DOHH2 (cell line): ENCODE measurements around the gene TRPM5.

Experiments used
- EZH2phosphoT487 ChIP-seq: fragments of 200-600 bp; sonication (generic); IDR thresholded peaks from 2 replicates; pipeline ENCODE4 v1.6.1; 2017; ENCODE audit warnings: borderline replicate concordance, mild to moderate bottlenecking, antibody characterized with exemption, low read length, moderate library complexity, mixed read lengths
- TF ChIP-seq, protein P1 (sequence below): fragments of 200-600 bp; sonication (generic); IDR thresholded peaks from one replicate; pipeline ENCODE4 v1.5.1; 2014; ENCODE audit warnings: antibody characterized with exemption, mild to moderate bottlenecking, low read depth, low read length; ENCODE audit not compliant: poor library complexity, severe bottlenecking

DNA sequence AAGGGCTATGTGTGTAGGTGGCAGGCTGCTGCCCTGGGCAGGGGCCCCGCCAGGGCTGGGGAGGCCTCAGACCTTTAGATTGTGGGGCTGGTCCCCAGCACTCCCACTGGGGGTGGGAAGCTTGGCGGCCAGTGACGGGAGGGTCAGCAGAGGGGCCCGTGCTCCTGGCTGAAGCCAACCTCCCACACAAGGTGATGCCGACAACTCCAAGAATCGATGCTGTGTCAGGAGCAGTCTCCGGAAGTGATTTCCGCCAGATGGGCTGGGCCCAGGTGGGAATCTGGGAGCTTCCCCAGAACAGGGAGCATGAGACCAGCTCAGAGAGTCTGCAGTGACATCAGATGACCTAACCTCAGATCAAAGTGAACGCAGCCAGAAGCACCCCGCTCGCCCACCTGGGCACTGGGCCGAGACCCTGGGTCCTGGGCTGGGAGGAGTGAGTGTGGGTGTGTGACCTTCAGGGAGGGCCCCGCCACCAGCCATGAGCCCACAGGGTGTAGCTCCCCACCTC, 7.7 kb downstream of the TRPM5 start:
- TF ChIP-seq, protein P1, sequence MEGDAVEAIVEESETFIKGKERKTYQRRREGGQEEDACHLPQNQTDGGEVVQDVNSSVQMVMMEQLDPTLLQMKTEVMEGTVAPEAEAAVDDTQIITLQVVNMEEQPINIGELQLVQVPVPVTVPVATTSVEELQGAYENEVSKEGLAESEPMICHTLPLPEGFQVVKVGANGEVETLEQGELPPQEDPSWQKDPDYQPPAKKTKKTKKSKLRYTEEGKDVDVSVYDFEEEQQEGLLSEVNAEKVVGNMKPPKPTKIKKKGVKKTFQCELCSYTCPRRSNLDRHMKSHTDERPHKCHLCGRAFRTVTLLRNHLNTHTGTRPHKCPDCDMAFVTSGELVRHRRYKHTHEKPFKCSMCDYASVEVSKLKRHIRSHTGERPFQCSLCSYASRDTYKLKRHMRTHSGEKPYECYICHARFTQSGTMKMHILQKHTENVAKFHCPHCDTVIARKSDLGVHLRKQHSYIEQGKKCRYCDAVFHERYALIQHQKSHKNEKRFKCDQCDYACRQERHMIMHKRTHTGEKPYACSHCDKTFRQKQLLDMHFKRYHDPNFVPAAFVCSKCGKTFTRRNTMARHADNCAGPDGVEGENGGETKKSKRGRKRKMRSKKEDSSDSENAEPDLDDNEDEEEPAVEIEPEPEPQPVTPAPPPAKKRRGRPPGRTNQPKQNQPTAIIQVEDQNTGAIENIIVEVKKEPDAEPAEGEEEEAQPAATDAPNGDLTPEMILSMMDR, result no peak
- TF ChIP-seq EZH2phosphoT487, result no peak
